Sciatic nerve (tissue), 2 donors: ENCODE measurements around the gene SKIC8. TPM values are rescaled to one million over a fixed set of nuclear protein-coding genes. Genes with fewer than 3 reads are reported as not detected.

Experiments used
- ATAC-seq: fragments of 200-7000 bp; cut with Tn5 transposase; one replicate; pipeline ENCODE4 v1.9.1; 2020; ENCODE audit warnings: mild to moderate bottlenecking, moderate library complexity
- DNase-seq: peaks from one replicate; pipeline ENCODE4 v3.0.0-alpha.2; 2020; ENCODE audit warnings: low spot score
- intact Hi-C: fragments of 100-400 bp; cut with DNase I; formaldehyde crosslinking; loops from one replicate; pipeline ENCODE4 v1.14.2; 2022
- total RNA-seq: library from RNA; stranded (reverse); fragmentation: NEBNext Ultra II Directional; extraction: Animal tissue kit (Norgen Biotek cat#: 25700); gene quantifications from one replicate; pipeline ENCODE4 v1.2.1, GENCODE V29; 2021
- donor health status: DM: no; HTN: no; CAD: no.
- donor health status: DM: no; HTN: no; CAD: no.

Gene SKIC8
- total RNA-seq, 1 donor from 2014 or later: 48.2 TPM

GRCh38 chr15:78304216-78305066 is 5.0 kb upstream of the SKIC8 start:
- ATAC-seq (no peak), DNase-seq (no peak)
- intact Hi-C loops: no loop called here

- ATAC-seq (no peak), DNase-seq (no peak)
- intact Hi-C loops: no loop called here
Measured at GRCh38 chr15:78302579-78303312, 3.3 kb upstream of the SKIC8 start.

GRCh38 chr15:78301828-78302227 is 2.4 kb upstream of the SKIC8 start:
- intact Hi-C loops: no loop called here
- DNase-seq (no peak), ATAC-seq (no peak)

- no peak for DNase-seq
Measured at GRCh38 chr15:78301326-78301725, 1.9 kb upstream of the SKIC8 start.

DNA sequence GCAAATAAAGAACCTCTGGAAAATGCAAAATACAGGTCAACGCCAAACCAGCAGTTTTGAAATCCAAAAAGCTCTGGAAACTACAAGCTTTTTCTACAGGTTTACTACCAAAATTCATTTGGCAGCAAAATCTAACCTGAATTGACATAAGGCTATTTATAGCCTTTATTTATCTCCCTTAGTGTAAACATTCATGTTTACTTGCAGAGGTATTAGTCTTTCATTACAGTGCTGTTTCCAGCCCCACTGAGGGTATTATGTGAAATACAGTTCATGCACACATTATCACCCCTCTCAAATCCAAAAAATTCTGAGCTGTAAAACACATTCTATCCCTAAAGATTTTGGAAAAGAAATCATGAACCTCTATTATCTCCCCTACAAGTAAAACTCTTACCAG is 7.2 kb downstream of the SKIC8 start:
- intact Hi-C loops: no loop called here
- no peak for ATAC-seq
- no peak for DNase-seq

More at GRCh38 chr15:78301326-78301725, 1.9 kb upstream of the SKIC8 start:
- no peak for ATAC-seq
- intact Hi-C loops: no loop called here

DNA sequence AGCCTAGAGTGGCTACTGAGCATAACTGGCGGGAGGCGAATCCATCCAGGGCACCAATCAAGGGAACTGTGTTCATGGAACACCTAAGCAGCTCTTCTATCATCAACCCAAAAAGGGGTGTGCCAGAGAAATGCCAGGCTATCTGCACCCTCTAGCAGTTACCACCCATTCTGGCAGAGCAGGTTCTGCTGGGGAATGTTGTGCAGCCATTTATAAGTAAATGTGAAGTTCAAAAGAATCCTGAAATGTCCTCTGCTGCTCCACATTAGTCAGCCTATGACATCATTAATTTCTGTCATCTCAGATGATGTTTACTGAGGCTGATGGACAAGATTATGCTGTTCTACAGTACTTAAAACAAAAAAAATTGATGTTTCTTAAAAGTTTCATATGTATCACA is 7.7 kb downstream of the SKIC8 start:
- DNase-seq (no peak), ATAC-seq (no peak)
- intact Hi-C loops: no loop called here

DNA sequence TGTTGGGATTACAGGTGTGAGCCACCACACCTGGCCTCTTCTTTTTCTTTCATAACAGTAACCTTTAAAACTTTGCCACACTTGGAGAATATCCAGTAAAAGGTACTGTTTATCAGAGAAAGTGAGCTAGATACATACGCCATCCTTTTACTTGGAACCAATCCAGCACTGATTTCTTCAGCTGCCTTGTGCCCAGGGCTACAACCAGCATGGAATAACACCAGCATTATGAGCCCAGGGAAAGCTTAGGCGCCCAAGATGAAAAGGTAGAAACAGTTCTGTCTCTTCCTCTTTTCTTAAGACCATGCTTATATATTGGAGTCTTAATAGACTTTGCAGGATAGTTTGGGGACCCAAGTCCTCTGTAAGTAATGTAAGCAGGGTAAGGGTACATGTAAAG is 8.4 kb downstream of the SKIC8 start:
- ATAC-seq (no peak), DNase-seq (no peak)
- intact Hi-C loops: no loop called here

DNA sequence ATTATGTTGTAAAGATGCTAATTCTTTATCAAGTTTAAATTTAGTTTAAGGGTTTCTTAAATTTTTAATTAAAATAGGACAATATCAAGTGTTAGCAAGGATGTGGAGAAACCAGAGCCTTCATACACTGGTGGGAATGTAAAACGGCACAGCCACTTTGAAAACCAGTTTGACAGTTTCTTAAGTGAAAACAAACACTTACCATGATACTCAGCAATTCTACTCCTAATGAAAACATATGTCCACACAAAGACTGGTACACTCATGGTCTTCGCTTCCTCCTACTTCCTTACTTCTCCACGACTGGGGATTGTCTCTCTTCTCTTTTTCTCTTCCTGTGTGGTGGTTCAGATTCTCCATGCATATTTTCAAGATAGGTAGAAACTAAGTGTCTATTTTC is 9.2 kb downstream of the SKIC8 start:
- DNase-seq: no peak

GRCh38 chr15:78284758-78285157 is 14.7 kb downstream of the SKIC8 start:
- no peak for ATAC-seq
- no peak for DNase-seq

More for the DNA sequence above, 9.2 kb downstream of the SKIC8 start:
- intact Hi-C loops: no loop called here
- no peak for ATAC-seq

DNA sequence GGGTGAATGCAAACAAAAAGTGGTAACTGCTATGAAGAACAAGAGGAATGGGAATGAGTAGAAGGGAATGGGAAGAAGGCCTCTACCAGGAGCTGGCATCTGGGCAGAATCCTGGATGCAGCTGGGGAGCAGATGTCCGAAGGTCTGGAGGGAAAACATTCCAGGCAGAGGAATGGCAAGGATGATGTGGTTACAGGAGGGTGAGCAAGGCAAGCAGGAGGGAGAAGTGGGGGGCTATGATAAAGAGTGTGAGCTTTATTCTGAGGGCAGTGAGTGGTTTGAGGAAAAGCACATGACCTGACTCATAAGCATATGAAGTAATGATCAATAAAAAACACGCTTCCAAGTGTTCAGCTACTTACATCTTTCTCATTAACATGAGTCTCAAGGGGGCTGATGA is 17.1 kb downstream of the SKIC8 start:
- intact Hi-C loops: no loop called here
- no peak for DNase-seq
- ATAC-seq: no peak

More at GRCh38 chr15:78284758-78285157, 14.7 kb downstream of the SKIC8 start:
- intact Hi-C loops: no loop called here

DNA sequence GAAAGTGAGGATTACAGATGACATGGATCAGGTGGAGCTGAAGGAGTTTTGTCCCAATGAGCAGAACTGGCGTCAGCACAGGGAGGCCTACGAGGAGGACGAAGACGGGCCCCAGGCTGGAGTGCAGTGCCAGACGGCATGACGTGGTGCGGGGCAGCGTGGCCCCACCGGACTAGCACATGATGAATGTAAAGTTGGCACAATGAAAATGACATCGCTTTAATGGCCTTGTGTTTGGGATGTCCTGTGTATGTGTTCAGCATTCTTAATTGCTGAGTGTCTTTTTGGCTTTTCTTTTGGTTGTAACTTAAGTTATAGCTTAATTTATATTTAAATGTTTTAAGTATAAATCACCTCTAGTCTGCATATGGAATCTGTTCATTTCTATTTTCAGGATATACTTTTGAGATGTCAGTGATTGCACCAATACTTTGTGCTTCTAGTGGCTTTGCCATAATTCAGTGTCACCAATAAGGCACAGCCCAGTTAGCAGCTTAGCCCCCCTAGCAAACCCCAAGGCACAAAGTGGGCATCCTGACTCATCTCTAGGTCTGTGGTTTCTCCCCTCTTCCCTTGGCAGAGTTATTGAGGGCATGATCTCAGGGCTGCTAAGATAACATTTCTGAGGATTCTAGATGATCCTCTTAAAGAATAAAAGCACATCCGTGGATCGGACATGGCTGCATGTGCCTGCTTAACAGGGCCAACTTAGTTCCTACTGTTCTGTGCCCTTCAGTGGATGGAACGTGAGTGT is 18.9 kb downstream of the SKIC8 start:
- no peak for DNase-seq
- intact Hi-C loops: no loop called here
- ATAC-seq: no peak

DNA sequence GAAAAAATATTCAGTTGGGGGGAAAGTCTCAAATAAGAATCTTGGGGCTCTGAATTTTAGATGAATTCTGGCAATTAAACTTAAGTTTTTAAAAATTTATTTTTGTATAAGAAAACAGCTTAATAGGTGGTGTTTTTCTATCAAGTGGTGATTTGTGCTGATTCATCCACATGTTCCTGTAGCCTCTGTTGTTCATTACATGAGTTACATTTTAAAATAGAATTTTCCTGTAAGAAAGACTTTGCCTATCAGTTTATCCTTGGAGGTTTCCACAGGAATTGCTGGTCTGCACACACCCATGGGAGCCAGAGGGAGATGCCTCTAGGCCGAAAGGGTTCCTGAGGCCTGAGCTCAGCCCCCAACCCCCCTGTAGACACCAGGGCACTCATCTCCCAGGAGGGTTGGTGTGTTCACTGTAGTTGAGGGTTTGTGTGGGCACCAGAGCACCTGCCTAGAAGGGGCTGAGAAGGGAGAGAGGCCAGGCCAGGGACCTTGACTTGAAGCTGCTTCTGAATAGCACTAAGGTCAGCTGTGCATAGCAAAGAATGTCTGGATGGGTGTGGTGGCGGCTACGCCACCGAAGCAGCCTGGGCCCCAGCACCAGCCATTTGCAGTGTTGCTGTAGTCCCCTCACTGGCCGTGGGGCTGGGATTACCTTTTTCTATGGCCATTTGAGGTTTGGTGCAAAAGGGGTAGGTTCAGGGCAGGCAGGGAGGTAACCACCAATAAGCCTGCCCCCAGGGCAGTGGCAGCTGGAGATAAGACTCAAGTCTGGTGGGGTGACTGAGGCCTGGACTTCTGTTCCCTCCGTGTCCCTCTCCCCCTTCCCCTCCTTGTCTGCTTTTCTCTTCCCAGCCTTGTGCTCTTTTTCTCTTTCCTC is 23.1 kb downstream of the SKIC8 start:
- no peak for ATAC-seq
- intact Hi-C loops: no loop called here
- DNase-seq: no peak

GRCh38 chr15:78274994-78275393 is 24.4 kb downstream of the SKIC8 start:
- no peak for DNase-seq
- no peak for ATAC-seq
- intact Hi-C loops: no loop called here

GRCh38 chr15:78272776-78273175 is 26.6 kb downstream of the SKIC8 start:
- intact Hi-C loops: no loop called here
- DNase-seq (no peak), ATAC-seq (peak; percentile 42)

GRCh38 chr15:78272316-78272715 is 27.1 kb downstream of the SKIC8 start:
- intact Hi-C loops: no loop called here
- DNase-seq (no peak), ATAC-seq (no peak)

DNA sequence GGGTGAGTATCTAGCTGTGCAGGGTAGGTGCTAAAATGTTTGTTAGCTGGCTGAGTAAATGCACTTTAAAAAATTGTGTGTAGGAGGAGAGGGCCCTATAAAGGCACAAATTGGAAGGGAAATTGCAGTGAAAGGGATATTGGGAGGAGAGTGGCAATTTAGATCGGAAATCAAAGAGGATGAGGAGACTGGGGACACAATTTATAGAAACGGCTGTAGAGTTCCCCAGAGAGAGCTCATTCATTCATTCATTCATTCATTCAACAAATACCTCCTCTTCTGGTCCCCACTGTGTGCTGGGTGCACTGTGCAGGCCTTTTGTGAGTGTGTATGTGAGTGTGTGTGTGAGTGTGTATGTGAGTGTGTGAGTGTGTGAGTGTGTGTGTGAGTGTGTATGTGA is 32.6 kb downstream of the SKIC8 start:
- DNase-seq: no peak
- intact Hi-C loops: no loop called here
- no peak for ATAC-seq

GRCh38 chr15:78266229-78266628 is 33.2 kb downstream of the SKIC8 start:
- no peak for ATAC-seq
- intact Hi-C loops: no loop called here

DNA sequence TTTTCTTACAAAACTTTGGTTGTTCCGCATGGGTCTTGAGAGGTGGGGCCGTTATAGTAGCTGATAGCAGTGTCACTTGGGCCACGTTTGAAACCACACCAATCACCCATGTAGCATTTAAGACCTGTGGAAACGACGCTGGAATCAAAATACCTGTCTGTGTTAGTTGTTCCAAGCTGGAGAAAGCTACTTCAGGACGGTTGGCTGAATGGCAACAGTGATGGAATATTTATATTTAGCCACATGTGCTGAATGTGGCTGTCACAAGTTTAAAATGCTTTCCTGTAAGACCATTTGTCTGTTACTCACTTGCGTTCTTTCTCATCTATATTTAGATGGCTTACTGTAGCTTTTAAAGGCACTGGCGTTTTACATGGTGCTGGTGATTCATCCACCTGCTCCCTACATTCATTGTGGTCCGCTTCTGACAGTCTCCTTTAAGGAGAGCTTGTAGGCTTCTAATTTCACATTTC is 33.6 kb downstream of the SKIC8 start:
- DNase-seq: no peak
- ATAC-seq: no peak
- intact Hi-C loops: no loop called here

More at GRCh38 chr15:78266229-78266628, 33.2 kb downstream of the SKIC8 start:
- DNase-seq: no peak

GRCh38 chr15:78265137-78265460 is 34.3 kb downstream of the SKIC8 start:
- intact Hi-C loops: no loop called here
- no peak for ATAC-seq
- DNase-seq: no peak
